ENCODE data around the gene MACROH2A2. TPM values are rescaled to one million over a fixed set of nuclear protein-coding genes. Genes with fewer than 3 reads are reported as not detected.
A peak's percentile ranks its signal among the peaks of the same experiment; 100 is the strongest.

Gene MACROH2A2
- total and polyA plus RNA-seq, 2 of the 13 experiments (the other 11 are each of a cell fraction or from before 2014, with no cell fraction given): 9.8 to 43.1 TPM

DNA sequence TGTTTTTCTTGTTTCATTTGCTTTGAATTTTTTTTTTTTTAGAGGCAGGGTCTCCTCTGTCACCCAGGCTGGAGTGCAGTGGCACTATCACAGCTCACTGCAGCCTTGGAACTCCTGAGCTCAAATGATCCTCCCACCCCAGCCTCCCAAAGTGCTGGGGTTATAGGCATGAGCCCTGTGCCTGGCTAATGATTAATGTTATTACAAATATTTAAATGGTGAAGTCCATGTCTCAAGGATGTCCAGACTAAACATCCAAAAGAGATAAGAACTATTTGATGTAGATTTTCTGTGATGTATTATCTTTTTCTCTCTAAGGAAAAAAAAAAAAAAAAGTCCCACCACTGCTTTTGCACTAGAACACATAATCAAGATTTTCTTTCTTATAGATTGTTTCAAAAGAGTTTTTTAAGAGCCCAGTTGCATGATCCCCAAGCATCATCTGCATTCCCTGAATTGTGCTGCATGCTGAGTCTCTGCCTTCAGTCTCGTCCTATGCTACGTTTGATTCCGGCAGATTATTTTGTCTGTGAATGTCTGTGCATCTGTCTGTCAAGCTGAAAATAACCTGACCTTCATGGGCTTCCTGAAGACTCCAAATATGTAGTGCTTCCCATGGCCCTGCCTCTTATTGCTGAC, 33.4 kb downstream of the MACROH2A2 start (continued):
- TF ChIP-seq, protein P1, sequence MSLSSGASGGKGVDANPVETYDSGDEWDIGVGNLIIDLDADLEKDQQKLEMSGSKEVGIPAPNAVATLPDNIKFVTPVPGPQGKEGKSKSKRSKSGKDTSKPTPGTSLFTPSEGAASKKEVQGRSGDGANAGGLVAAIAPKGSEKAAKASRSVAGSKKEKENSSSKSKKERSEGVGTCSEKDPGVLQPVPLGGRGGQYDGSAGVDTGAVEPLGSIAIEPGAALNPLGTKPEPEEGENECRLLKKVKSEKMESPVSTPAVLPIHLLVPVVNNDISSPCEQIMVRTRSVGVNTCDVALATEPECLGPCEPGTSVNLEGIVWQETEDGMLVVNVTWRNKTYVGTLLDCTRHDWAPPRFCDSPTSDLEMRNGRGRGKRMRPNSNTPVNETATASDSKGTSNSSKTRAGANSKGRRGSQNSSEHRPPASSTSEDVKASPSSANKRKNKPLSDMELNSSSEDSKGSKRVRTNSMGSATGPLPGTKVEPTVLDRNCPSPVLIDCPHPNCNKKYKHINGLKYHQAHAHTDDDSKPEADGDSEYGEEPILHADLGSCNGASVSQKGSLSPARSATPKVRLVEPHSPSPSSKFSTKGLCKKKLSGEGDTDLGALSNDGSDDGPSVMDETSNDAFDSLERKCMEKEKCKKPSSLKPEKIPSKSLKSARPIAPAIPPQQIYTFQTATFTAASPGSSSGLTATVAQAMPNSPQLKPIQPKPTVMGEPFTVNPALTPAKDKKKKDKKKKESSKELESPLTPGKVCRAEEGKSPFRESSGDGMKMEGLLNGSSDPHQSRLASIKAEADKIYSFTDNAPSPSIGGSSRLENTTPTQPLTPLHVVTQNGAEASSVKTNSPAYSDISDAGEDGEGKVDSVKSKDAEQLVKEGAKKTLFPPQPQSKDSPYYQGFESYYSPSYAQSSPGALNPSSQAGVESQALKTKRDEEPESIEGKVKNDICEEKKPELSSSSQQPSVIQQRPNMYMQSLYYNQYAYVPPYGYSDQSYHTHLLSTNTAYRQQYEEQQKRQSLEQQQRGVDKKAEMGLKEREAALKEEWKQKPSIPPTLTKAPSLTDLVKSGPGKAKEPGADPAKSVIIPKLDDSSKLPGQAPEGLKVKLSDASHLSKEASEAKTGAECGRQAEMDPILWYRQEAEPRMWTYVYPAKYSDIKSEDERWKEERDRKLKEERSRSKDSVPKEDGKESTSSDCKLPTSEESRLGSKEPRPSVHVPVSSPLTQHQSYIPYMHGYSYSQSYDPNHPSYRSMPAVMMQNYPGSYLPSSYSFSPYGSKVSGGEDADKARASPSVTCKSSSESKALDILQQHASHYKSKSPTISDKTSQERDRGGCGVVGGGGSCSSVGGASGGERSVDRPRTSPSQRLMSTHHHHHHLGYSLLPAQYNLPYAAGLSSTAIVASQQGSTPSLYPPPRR (CRISPR knock-in tag; IDR thresholded peaks at IDR 0.05; ENCODE audit: borderline replicate concordance): peak; percentile 83; the same call in 1 of the 2 replicates
- no peak for TF ChIP-seq ZNF230 (CRISPR knock-in tag; IDR thresholded peaks at IDR 0.05)

- no peaks in the 10 kb centered on the region for H3K9me3 ChIP-seq (ENCODE audit: low read length)
- in situ Hi-C loops (cut with HindIII; ENCODE audit: extremely low pct_ligation_motif_present, low pct_unique_long_range_greater_than_20kb): no loop called here
- H3K27ac ChIP-seq (ENCODE audit: extremely low read length, insufficient read depth, low read length): no peak overlapping the region
- no peaks in the 10 kb centered on the region for H3K79me2 ChIP-seq (ENCODE audit: insufficient read depth, low read length)
- H2AFZ ChIP-seq (ENCODE audit: low read length): no peak overlapping the region
- ATAC-seq (no peak), DNase-seq (ENCODE audit: low spot score) (no peak), FAIRE-seq (no peak)
- no TSS peak for BruUV-seq (replicated peaks)
- 96% methylated on average over 15 of the region's 15 CpGs for WGBS (ENCODE audit: low lambda C conversion rate)
- H3K4me1 ChIP-seq (ENCODE audit: insufficient read depth, low read length): peaks cover 90% of the 10 kb centered on the region
- ChIA-PET POLR2A (no interaction called here), CTCF (ENCODE audit: low intra/inter-chr PET ratio, low total read pairs) (no interaction called here)
- no peaks in the 10 kb centered on the region for H3K27me3 ChIP-seq (ENCODE audit: control insufficient read depth in 1 of 2, insufficient read depth in 2 of 2, low read length in 2 of 2)
- H3K9ac ChIP-seq (ENCODE audit: insufficient read depth, low read depth, low read length): no peak overlapping the region
- H3K4me3 ChIP-seq (replicated peaks in 1 of 3; ENCODE audit: insufficient read depth in 1 of 3, low read depth in 2 of 3, low read length in 3 of 3): no peak overlapping the region
- H4K20me1 ChIP-seq (ENCODE audit: insufficient read depth, low read length): no peaks in the 10 kb centered on the region
- intact Hi-C loops (cut with micrococcal nuclease; ENCODE audit: unreplicated experiment): loop anchor here (5.0 kb wide), 1 partner anchor 35 kb away; the partner anchor contains the start of gene MACROH2A2
- peaks cover 0 to 4% of the 10 kb centered on the region in 2 experiments; a peak in 2 of 5 replicates for H3K36me3 ChIP-seq (replicated peaks in 1 of 2; ENCODE audit: control insufficient read depth in 1 of 2, insufficient read depth in 2 of 2, low read length in 2 of 2)
- H3K4me2 ChIP-seq (ENCODE audit: low read depth, low read length): no peak overlapping the region
- TF ChIP-seq HDAC2 (CRISPR knock-in tag; IDR thresholded peaks at IDR 0.05) (no peak), MAFK (conservative IDR thresholded peaks at IDR 0.05 in 1 of 2, IDR thresholded peaks at IDR 0.05 in 1 of 2; ENCODE audit: low read length in 2 of 2) (peak; percentile 67 to 83), ZNF850 (CRISPR knock-in tag; conservative IDR thresholded peaks at IDR 0.05) (no peak), MAFF (IDR thresholded peaks at IDR 0.05; ENCODE audit: low read depth, low read length) (peak; percentile 67), REL (CRISPR knock-in tag; conservative IDR thresholded peaks at IDR 0.05) (no peak), SYNCRIP (IDR thresholded peaks at IDR 0.05; ENCODE audit: insufficient read depth, low read depth, low read length) (no peak), NFE2L2 (IDR thresholded peaks at IDR 0.05; ENCODE audit: low read length) (0 out of 2 replicates have a peak, but pooled peaks have one; percentile 31), ZNF510 (CRISPR knock-in tag; IDR thresholded peaks at IDR 0.05; ENCODE audit: low read depth) (no peak), TBX2 (CRISPR knock-in tag; IDR thresholded peaks at IDR 0.05; ENCODE audit: borderline replicate concordance) (no peak)
- TF ChIP-seq, protein P2, sequence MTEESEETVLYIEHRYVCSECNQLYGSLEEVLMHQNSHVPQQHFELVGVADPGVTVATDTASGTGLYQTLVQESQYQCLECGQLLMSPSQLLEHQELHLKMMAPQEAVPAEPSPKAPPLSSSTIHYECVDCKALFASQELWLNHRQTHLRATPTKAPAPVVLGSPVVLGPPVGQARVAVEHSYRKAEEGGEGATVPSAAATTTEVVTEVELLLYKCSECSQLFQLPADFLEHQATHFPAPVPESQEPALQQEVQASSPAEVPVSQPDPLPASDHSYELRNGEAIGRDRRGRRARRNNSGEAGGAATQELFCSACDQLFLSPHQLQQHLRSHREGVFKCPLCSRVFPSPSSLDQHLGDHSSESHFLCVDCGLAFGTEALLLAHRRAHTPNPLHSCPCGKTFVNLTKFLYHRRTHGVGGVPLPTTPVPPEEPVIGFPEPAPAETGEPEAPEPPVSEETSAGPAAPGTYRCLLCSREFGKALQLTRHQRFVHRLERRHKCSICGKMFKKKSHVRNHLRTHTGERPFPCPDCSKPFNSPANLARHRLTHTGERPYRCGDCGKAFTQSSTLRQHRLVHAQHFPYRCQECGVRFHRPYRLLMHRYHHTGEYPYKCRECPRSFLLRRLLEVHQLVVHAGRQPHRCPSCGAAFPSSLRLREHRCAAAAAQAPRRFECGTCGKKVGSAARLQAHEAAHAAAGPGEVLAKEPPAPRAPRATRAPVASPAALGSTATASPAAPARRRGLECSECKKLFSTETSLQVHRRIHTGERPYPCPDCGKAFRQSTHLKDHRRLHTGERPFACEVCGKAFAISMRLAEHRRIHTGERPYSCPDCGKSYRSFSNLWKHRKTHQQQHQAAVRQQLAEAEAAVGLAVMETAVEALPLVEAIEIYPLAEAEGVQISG (CRISPR knock-in tag; IDR thresholded peaks at IDR 0.05): no peak
Measured at GRCh38 chr10:70087616-70088307, 35.1 kb downstream of the MACROH2A2 start.
